Measurements from ENCODE around the gene CDC42SE2.

DNA sequence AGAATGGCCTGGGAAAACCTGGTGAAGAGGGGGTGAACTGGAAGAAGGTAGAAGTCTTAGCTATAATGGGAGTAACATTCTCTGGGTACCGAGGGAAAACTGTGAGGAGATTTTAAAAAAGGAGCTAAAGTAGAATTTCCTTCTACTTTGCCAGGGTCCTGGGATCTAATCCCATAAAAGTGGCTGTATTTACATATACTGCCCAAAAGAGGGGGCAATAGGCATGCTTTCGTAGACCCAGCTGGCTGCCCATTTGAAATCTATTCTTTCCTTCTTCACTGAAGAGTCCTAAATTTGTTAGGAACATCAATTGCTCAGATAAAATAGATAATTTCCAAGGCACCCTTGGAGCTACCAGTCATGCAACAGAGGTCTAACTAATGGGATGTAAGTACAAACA, 159.2 kb downstream of the CDC42SE2 start:
- no peak for TF ChIP-seq FOXP2 (optimal IDR thresholded peaks at IDR 0.05; ENCODE audit: borderline replicate concordance, extremely low read depth, extremely low read length, insufficient read depth)
- TF ChIP-seq POLR2AphosphoS5 (IDR thresholded peaks at IDR 0.05; ENCODE audit: low read depth, low read length) = no peak
- no peak for TF ChIP-seq TAF1 (IDR thresholded peaks at IDR 0.05; ENCODE audit: borderline replicate concordance, insufficient read depth, low read length)

All from PFSK-1 (cell line).